ENCODE data around the gene FUBP1.
A peak's percentile ranks its signal among the peaks of the same experiment; 100 is the strongest.
"Not testable (repeated sequence)": the region's sequence is repeated elsewhere in the genome, so short reads cannot be mapped to it uniquely, and the experiment has no call there.

Gene FUBP1

DNA sequence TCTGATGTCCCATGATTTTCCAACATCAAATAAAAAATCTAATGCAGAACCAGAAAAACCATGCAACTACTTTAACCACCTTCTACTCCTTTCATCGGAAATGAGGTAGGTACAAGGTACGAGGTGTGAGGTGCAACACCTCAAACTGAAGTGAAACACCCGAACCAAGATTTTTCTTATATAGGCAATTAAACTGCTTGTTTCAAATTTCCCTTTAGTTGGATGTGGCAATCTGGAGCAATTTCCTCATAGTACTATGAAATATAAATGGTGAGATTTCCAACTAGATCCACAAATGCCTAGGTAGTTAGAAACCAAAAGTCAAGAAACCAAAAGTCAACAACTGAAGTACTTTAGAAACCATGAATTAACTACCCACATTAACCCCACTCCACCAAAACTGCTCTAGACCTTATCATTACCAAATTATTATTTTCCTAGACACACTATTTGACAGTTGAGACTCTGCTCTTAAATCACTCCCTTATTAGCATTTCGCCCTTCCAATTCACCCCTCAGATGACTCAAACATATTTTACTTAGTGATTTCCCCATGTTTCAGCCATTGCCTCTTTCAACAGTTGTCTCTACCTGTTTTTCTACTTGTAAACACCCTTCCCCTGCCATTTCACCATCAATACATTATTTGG, 37.8 kb downstream of the FUBP1 start:
- no peak for DNase-seq

DNA sequence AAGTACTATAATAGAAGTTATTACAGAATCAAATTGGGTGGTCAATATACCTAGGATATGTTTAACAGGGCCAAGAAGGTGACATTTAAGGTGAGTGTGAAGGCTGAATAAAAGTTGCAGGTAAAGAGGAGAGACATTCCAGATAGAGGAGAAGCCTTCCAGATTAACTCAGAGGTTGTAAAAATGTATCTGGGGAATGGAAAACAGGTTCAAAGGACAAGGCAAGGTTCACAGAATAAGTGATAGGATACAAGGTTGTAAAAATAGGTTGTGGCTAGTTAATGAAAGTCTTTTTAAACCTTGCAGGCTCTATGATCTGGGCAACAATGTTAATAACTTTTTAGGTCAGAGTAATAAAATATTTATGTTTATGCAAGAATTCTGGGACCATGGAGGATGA, 40.2 kb downstream of the FUBP1 start:
- DNase-seq: no peak

DNA sequence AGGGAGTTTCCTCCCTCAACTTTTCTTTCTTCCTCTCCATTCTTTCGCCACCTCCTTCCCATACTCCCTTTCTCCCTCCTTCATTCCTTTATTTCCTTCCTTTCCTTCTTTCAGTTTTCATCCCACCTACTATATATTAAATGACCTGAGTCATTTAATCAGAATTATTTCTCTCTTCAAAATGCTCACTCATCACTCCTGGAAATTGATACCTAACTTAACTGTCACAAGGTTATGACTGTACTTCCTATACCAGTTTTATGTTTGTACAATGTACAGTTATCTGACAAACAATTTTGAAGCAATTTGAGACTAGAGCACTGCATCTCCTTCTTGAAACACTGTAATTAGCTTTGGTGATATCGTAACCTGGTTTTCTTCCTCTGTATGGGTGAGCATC, 49.1 kb downstream of the FUBP1 start:
- no peak for DNase-seq

DNA sequence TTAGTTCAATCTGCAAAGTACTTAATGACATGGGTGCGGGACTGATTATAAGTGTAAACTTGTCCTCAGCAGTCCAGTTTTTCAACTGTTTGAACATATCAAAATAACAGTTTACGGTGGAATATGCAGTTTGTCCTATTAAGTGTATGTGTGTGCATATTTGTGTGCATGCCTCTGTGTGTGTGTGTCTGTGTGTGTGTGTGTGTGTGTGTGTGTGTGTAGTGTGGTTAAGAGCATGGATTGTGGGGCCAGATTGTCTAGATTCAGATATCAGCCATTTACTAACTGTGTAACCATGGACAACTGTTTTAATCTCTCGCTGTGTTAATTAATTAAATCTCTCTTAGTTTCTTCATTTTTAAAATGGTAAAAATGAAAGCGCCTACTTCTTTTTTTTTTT, 51.5 kb downstream of the FUBP1 start:
- DNase-seq: no peak

DNA sequence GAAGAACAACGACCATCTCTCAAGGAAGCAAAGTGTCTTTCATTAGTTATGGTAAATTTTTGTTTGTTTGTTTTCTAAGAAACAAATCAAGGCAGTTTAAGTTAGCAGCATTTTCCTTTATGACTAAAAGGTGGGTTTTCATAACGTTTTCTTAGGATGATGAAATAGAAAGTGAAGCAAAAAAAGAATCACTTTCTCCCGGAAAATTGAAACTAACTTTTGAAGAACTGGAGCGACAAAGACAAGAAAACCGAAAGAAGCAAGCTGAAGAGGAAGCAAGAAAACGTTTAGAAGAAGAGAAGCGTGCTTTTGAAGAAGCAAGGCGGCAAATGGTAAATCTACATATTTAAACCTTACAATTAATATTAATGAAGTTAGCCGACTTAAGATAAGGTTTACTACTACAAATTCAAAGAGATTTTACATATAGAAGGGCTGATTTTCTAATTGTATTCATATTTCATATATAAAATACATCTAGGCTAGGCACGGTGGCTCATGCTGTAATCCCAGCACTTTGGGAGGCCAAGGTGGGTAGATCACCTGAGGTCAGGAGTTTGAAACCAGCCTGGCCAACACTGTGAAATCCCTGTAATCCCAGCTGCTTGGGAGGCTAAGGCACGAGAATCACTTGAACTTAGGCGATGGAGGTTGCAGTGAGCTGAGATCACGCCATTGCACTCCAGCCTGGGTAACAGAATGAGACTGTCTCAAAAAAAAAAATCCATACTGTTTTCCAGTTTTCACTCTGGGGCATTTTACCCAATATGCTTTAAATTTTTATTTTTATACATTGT, 52.1 kb downstream of the FUBP1 start:
- no peak for DNase-seq

DNA sequence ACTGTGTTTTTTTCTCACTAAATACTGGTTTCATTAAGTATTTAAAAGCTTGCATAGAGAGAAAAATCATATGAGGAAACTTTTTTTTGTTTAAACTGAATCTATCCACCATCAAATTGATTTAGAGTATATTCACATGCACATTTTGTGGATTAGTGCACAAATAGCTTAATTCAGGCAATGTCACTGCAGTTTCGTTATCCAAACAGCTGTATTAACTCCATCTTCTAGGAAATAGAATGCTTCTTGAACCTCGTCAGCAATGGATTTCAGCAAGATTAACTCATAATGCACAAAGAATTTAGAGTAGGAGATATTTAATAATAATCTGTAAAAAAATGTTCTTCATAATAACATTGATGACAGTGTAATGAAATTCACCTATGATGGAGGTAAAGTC, 52.9 kb downstream of the FUBP1 start:
- no peak for DNase-seq

DNA sequence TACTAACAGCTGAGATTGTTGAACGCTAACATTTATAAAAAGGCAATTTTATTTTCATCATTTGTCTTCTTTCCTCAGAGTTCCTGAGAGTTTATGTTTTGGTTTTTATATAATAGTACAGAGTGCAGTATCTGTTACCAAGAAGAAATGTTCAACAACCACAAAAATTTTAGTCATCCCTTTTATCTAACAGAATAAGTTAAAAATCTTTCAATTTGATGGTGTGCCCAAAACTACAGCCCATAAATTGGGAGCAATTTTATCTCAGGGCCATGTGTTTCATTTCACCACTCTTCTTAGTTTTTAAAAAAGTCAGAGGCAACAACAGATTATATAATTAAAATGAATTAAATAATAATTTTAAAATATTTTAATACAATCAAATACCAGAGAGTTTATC, 53.4 kb downstream of the FUBP1 start:
- DNase-seq: no peak

DNA sequence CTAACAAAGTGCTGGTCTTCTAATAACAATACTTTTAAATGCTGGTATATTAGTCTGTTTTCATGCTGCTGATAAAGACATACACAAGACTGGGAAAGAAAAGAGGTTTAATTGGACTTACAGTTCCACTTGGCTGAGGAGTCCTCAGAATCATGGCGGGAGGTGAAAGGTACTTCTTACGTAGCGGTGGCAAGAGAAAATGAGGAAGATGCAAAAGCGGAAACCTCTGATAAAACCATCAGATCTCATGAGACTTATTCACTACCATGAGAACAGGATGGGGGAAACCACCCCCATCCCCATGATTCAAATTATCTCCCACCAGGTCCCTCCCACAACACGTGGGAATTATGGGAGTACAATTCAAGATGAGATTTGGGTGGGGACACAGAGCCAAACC, 60.0 kb downstream of the FUBP1 start:
- not testable (repeated sequence) for DNase-seq

DNA sequence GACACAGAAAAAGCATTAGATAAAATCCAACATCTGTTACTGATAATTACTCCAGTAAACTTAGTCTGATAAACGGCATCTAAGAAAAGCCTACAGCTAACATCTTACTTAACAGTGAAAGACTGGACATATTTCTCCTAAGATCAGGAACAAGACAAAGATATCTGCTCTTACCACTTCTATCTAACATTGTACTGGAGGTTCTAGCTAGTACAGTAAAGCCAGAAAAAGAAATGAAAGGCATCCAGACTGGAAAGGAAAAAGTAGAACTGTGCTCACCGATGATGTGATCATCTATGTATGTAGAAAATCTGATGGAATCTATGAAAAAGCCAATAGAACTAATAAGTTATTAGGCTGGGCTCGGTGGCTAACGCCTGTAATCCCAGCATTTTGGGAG, 68.8 kb downstream of the FUBP1 start:
- DNase-seq: no peak

DNA sequence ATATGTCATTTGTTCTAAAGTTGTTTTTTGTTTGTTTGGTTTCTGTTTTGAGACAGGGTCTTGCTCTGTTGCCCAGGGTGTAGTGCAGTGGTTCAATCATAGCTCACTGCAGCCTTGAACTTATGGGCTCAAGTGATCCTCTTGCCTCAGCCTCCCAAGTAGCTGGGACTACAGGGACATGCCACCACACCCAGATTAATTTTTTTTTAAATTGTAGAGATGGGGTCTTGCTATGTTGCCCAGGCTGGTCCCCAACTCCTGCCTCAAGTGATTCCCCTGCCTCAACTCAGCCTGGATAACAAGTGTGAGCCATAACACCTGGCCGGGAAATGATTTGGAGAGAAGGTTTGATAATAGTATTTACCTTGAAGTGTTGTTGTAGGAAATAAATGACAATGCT, 72.2 kb downstream of the FUBP1 start:
- DNase-seq: no peak

DNA sequence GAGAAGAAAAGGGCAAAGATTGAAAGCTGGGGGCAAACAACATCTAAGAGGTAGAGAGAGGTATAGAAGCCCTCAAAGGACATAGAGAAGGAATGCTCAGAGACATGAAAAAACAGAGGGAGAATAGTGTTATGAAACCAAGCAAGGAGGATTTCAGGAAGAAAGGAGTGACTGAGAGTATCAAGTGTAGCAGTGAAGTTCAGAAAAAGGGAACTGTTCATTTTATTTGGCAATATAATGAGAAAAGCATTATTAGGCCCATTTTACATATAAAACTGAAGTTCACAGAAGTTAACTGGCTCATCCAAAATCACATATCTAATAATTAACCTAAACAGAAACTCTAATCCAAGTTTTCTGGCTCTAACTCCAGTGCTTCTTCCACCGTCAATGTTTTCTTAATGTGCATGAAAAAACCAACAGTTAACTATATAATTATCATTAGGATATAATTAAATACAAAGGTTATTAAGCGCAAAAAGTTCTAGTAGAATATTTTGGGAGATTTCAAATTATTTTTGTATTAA, 72.8 kb downstream of the FUBP1 start:
- no peak for DNase-seq

DNA sequence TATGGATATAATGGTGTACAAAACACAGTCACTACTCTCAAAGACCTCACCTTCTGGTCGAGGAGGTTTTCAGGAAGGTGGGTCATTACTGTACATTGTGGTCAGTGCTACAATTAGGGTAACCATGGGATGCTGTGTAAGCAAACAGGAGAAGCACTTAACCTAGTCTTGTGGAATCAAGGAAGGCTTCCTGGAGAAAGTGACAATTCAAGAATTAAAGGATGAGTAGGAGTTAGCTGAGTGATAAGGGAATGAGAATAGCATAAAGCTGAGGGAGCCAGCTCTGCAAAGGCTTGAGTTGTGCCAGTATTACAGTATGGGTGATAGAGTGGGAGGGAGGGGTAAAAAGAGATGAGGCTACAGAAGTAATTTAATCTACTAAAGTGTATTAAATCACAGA, 73.3 kb downstream of the FUBP1 start:
- no peak for DNase-seq

DNA sequence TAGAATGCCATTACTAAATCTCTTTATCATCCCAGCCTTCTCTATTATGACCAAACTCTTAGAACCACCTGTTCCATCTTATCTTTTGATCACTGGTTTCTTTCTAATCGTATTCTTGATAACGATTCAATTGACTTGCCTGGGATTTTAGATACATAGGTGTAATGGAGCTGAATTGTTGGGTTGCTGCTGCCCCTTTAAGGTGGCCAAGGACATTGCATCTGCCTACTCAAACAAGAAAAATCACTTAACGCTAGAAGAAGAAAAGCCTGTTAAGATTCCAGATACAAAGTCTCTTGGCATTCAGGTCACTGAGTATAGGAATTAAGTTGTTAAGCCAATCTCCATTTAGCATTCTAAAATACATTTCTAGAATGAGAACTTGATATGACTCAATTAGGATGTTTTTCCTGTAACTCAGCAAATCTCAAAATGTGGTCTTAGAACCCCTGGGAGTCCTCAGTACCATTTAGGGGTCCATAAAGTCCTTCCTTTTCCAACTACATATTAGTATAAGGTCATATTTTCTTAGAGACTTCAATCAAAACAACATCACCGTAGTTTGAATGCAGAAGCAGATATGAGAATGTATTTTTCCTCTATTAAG, 78.1 kb downstream of the FUBP1 start:
- DNase-seq: peak; percentile 53

DNA sequence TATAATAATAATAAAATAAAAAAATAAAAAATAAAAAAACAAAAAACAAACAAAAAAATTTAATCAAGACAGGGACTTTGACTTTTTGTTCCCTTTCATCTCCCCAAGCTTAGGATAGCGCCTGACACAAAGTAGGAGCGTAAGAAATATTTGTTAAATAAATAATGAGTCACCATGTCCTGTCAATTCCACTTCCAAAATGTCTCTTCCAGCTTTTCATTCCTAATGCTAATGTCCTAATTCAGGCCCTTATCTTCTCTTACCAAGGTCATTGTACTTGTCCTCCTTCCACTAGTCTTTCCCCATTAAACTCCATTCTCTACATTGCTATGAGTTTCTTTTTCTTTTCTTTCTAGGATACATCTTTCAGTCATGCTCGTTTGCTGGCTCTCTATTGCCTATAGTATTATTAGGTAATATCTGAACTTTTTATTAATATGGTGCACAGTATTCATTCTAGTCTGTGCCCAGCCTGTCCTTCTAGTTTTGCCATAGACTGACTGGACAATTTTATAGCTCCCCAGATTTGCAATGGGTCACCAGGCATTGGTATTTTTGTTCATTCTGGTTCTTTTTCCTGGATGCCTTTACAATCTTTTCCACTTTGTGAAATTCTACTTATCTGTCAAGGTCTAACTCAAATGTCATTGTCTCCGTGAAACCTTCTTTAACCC, 79.1 kb downstream of the FUBP1 start:
- DNase-seq: no peak

Data from NCI-H2171 treated with DMSO at 0.1 percent for 48 hours (cell line).